SHP77 (cell line): Measurements from ENCODE around the gene SDCBP2.
A peak's percentile ranks its signal among the peaks of the same experiment; 100 is the strongest.

Experiments used
- DNase-seq, 2 experiments: peaks; one replicate each; lab custom pipeline; 2025; lab: John Stamatoyannopoulos, UW

Gene SDCBP2

DNA sequence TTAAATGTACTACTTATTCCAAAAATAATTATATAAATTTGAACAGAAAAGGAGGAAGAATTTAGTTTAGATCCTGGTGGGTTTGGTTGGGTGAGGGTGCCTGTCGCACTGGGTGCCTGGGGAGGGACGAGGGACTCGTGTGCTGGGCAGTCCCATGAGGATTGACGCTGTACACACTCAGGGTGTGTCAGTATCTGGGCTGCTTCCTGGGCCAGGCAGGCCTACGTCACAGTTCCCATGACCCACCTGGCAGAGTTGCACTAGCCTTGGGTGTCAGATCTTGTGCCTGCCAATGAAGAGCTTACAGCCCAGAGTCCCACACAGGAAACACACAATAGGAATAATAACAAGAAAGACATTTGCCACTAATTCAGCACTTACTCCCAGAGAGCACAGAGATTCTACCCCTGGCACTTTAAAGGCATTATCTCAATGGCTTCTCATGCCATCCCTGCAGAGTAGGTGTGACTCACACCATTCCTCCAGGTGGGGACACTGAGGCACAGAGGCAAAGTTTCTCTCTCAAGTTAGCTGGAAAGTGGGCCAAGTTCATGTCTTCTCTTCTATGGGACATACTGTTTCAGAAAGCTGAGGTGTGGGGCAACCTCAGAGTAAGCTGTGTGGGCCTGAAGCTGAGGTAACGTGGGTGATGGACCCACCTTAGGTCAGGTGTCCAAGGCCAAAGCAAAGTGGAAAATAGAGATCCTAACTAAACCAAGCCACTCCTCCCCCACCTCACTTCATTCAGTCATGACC lies 1.3 kb upstream of the SDCBP2 start:
- no peak for DNase-seq

DNA sequence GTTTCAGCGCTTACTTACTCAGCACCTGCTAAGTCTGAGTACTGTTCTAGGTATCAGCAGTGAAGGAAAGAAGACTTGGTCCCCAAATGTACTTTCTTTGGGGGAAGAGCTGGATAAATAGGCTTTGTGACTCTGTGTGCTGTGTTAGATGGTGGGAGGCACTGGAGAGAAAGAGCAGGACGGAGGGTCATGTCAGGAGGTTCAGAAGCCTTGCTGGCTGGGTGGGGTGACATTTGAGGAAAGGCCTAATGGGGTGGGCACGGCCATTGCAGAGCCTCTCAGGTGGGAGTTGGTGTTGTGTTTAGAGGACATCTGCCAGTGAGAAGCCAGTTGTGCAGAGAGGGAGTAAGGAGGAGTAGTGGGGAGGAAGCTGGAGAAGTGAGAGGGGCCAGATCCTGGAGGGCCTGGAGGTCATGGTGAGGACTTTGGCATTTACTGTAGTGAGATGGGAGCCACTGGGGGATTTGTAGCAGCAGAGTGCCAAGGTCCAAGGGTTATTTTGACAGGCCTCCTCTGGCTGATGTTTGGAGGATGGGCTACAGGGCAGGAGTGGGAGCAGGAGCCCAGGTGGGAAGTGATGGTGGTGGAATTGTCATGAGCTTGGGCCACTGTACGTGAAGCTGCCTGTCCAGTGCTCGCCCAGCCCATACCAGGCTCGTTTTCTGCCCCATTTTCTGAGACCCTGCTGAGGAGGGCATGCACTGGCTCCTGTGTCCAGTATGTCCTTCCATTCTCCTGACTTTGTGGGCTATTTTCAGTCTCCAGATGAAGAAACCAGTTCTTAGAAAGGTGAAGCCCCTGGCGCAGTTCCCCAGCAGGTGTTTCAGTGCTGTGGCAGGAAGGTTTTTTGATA lies 886 bp downstream of the SDCBP2 start:
- no peak for DNase-seq

DNA sequence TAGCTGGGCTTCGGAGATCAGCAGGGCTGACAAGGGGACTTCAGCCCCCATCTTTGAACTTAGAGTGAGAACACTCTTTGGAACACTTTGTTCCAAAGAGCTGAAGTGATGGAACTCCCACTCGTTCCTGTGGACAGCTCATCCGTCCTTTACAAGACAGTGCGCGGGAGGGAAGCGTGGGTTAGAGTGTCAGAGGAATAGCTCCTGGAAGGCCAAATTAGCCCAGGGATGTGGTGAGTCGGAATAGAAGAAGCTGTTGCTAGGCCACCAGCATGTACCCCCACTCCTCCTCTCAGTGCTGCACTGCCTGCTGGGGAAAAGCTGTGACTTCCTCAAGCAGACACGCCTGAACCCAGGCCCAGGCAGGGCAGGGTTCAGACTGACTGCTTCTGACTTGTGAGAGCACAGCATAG lies 1.7 kb downstream of the SDCBP2 start:
- DNase-seq = no peak

DNA sequence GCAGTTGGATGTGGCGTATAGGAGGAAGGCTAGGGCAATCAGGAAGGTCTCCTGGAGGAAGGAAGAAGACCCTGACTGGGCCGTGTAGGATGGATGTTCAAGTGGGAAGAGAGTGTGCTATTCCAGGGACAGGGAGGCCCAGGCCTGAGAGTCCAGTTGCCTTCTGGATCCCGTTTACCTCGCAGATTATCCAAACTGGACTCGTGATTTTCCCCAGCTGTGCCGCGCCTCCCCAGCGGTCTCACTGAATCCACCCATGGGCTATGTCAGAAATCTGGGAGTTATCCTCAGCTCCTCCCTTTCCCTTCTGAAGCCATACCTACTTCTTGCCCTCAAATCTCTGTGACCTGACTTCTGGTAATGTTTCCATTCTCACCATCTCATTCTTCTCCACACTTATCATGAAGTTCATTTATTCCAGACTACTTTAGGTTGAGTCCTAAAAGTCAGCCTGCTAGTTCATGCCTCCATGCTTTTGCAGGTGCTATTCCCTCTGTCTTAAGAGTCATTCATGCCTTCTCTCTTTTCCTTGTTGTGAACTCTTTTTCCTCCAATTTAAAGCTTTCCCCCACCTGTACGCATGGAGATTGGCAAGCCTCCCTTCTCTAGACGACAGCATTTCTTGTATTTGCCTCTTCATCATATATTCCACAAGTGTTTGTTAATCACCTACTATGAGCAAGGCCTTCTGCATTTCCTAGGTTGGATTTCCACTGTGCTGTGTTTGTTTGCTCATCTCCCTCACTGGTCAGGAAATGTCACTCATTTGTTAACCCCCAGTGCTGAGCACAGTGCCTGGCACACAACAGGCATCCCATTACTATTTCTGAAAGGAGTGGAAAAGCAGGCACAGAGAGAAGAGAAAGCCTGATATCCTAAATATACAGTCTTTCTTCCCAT lies 2.7 kb downstream of the SDCBP2 start:
- no peak for DNase-seq

DNA sequence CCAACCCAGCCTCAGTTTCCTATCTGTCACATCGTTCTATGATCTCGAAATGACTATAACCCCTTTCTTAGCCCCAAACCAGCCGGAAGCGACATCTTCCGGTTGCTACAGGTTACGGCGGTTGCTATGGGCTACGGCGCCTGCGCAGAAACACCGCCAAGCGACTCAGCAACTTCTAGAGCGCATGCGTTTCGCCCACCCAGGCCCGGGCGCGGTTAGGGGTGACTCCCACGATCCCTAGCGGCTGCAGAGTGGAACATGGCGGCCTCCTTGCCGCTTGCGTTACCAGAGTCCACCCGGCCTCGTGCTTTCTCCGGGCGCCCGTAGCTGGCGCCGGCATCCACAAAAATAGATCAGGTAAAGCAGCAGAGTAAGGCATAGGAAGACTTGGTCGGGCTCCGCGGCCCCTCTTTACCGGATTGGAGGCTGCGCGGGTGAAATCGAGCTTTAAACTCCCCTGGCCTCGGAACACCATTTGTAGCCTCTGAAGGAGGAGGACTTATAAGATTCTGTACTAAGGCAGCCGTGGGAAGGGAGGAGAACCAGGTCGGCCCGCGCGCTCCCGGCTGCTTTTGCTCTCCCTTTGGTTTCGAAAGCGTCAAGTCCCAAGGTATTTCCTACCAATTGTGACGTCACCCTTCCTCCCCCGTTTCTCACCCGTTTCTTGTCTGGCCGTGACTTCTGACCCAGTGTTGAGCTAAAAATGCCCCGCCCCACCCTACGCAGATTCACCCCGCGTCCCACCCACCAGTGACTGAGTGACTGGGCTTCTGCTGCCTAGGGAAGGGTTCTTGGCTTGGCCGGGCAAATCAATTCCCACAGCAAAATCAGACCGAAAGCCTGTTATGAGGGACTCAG lies 3.5 kb downstream of the SDCBP2 start:
- DNase-seq = peak; percentile 98

DNA sequence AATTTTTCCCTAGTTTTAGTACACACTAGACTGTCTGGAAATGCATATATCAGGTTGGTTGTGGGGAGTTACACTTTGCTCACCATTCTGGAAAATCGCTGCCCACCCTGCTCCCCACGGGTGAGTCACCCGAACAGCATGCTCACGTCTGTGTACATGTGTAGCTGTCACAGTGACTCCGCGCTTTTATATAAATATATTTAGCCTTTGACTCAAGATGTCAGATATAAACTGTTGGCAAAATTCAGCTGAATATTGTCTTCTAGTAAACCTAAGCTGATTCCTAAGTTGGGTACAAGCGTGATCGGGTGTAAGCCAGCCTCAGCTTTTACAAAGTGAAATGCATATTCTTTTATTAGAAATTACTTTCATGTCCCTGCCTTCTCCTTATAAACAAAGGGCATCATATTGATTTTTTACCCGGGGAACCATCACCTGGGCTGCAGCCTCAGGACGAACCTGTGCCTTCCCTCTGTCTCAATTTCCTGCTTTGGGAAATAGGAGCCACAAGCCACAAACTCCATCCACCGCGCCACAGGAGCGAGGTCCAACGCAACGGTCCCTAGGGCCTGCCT lies 4.3 kb downstream of the SDCBP2 start:
- no peak for DNase-seq

DNA sequence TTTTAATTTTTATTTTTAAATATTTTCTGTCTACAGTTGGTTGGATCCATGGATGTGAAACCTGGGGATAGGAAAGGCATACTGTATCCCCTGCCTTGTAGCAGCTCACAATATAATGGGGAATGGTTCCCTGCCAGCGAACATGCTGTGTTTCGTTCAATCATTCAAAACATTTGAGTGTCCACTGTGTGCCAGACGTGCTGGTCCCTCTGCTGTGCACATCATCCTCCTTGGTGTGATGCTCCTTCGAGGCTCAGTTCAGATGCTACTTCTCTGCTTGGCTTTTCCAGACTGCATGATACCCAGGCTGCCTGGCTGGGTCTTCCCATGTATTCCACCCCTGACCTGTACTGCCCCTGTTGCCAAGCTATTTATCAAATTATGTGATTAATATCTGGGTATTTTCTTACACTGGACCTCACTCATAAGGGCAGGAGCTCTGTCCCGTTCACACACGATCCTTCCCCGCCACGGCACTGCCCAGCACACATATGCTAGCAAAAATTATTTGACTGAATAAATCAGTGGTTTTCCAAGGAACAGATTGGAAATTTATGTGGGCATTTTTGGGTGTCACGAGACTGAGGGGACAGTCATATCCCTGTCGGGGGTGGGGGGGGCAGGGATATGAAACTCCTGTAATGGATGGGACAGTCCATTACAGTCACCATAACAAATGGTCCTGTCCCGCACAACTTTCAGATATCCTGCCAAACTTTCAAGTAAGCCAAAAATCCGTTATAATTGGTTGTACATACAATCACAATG lies 4.9 kb downstream of the SDCBP2 start:
- no peak for DNase-seq

DNA sequence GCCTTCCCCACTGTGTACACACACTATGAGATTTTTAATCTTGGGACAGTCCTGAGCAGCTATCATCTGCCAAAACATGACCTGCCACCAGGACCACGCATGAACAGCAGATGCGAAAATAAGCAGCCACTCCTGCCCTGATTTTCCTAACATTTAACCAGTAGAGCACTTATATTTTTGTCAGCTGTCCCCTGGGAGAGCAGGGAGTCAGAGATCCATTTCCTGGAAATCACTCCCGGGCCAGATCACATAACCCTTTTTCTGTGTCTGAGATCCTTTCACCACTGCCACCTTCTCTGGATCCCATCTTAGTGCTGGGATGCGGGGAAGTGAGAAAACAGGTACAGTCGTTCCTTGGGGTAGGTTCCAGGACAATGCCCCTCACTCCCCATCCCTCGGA lies 5.7 kb downstream of the SDCBP2 start:
- no peak for DNase-seq

DNA sequence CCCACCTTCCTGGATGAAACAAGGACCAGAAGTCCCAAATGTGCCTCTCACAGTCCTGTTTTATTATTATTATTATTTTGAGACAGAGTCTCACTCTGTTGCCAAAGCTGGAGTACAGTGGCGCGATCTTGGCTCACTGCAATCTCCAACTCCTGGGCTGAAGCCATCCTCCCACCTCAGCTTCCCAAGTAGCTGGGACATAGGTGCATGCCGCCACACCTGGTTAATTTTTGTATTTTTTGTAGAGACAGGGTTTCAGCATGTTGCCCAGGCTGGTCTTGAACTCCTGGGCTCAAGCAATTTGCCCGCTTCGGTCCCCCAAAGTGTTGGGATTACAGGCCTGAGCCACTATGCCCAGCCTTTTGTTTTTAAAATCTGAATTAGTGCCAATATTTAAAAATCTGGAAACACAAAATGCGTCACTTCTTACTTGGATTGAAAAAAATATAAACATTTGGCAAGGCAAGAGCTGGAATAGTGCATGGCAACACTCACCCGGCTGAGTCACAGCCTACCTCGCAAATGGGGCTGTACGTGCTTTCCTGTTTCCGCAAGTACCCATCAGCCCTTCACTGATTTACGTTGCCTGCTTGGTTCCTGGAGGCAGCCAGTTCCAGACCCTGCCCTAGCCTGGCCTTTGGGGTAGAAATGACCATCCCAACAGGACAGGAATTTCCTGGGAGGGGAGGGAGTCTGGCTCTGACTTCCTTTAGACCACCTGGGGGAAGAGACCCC lies 6.3 kb downstream of the SDCBP2 start:
- DNase-seq = peak; percentile 29 to 58

DNA sequence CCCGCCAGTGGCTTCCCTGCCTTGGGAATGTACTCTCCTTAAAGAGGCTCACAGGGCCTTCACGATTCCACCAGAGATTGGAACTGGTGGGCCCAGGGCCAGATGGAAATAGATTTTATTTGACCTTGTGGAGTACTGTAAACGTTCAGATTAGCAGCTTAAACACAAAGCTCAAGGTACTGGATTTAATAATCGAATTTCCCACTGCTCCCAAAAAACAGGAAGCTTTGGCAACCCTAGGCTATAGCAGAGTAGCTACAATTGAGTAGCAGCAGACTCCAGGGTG lies 7.3 kb downstream of the SDCBP2 start:
- no peak for DNase-seq

DNA sequence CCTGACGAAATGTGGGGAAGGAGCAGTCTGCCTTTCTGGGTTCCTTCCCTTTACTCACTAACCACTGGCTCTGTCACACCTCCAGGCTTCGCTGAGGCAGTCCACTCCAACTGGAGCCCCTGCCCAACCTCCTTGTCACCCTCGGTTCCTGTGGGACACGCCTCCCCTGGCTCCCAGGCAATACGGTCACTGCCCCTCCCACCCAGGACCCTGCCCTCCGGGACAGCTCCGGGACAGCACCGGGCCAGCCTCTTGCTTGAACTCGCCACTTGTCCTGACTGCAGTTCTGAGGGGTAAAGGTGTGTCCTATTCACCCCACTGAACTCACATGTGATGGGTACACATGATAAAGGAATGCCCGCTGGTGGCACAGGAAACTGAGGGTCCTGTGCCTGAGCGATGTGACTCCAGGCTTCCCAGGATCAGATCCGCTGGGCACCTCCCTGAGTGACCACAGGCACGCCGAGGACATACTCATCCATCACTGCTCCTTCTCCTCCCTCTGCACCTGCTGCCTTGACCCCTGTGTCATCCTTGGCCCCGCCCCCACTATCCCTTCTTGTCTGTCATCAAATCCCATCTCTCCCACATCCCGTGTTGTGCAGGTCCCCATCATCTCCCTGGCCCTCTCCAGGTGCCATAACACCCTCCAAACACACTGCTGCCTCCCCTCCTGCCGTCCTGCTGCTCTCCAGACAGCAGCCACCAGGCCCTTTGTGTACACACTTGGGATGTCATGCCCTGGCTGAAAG lies 7.9 kb downstream of the SDCBP2 start:
- peak; percentile 17 to 21 for DNase-seq

DNA sequence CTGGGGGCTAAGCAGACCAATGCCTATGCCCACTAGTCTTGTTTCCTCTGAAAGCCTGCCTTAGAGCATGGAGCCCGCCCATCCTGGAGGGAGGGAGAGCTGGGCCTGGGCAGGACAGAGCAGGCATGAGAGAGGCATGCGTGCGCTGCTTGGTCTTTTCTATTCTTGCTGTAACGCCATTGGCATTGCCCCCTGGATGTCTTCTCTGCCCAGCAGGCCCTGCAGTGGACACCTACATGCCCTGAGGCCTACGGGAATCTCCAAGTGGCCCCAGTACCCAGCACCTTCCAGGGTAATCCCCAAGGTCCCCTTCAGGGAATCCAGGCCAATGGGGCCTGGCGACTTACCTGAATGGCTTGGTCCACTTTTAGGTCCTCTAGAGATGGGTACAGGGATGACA lies 8.9 kb downstream of the SDCBP2 start:
- DNase-seq = no peak

DNA sequence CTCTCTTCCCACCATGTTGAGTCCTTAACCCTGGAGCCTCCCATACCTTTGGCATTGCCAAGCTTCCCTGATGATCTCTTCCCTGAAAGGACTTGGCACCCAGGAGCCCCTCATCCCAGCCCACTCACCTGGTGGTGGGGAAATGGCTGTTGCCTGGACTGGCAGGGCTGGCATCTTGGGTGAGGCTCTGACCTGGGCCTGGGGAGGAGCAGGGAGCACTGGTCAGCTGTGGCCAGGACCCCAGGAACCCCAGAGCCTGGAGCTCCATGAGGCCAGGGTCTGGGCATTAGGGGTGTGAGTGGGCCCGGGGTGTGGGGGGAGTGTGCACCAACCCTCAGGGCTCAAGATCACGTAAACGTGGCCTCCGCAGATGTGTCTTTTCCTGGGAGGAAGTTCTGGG lies 9.5 kb downstream of the SDCBP2 start:
- no peak for DNase-seq

DNA sequence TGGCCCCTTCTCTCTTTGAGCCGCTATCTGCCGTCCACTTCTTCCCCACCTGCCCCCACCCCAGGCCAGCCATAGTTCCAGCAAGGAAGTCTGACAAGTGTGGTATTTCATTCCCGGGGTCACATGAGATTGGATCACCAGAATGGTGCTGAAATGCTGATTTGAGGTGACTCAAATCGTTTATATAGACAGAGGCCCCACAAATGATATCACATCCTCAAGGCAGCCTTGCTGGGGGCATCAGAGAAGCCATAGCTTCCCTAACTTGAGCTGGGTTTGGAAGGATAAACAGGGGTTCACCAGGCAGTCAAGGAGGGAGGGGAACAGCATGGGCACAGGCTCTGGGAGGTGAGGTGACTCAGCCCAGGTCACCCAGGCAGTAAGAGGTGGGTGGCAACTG lies 9.9 kb downstream of the SDCBP2 start:
- no peak for DNase-seq

DNA sequence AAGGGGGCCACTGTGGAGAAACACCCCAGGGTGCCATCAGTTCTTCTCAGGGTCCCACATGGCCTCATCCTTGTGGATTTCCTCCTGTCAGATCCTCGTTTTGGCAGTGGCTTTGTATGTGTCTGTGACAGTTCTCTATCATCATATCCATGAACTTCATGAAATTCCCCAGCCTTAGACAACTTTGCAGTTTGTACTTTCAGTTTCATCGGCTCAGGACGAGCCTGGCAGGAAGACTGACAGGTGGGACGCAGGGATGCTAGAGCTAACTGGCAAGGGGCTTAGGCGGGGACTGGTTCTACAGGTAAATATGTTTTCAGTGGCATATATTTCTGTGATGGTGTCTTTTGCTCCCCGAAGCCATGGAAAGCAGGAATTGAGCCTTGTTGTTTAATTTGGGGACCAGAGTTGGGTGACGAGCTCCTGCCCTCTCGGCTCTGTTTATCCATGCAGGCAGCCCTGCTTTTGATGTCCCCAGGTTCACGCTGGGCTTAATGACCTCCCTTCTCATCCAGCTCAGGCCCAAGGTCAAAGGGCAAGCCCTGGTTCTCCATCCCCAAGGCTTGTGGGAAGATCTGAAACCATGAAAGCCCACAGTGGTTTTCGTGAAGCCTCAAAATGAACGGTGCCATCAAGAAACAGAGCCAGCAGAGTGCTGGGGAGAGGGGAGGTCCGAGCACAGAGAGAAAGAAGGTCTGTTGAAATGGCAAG lies 11.2 kb downstream of the SDCBP2 start:
- no peak for DNase-seq

DNA sequence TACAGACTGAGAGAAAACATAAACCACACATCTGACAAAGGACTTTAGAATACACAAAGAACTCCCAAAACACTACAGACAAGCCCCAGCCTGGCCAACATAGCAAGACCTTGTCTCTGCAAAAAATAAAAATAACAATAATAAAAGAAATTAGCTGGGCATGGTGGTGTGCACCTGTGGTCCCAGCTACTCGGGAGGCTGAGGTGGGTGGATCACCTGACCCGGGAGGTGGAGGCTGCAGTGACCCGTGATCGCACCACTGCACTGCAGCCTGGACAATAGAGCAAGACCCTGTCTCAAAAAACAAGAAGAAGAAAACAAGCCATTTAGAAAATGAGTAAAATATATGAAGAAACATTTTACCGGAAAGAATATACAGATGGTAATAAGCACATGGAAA lies 13.1 kb downstream of the SDCBP2 start:
- no peak for DNase-seq

DNA sequence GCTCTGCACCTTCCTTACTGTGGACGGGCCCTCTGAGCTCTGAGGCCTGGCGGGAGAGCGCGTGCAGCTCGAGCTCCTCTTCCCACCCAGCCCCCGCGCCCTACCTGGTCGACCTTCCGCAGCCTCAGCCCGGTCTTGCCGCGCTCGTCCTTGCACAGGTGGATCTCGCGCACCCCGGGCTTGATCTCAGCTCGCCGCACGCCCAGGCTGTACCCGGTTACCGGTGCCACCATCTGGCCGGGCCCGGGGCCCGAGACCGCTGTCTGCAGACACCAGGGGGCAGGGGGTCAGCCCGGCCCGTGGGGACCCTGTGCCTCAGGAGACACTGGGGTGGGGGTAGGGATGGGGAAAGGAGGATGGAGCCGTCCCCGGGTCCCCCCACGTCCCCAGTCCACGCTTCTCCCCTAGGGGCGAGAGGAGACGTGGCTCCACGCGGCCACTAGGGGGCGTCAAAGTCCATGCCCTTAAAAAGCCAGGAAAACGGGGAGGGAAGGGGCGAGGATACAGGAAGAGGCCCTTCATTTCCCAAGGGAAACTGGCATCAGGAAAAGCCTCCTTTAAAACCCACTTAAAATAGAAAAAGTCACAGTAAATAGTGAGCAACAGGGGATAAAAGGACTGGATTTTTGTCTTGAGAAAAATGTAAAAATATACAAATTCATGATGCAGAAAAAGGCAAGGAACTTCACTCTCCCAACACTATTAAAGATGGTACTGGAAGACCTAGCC lies 15.5 kb downstream of the SDCBP2 start:
- DNase-seq = peak; percentile 79 to 80

DNA sequence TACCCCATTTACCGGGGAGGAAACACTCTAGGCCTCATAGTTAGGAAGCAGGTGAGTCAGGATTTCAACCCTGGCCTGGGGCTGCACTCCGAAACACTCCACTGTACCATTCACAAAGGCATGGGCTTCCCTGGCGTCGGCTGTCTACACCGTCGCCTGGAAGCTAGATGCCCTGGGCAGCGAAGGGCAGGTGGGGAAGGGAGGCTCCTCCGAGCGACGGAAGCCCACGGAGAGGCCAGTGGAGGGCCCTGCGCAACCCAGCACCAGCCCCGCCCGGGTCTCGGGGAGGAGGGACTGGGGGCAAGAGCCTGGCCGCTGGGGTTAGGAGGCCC lies 16.1 kb downstream of the SDCBP2 start:
- DNase-seq = no peak
